VCaP (cell line): ENCODE results near the gene SPATA17.

Source experiments
- H3K27ac ChIP-seq: fragments of 450-650 bp; 2 replicates; pipeline ENCODE4 v1.5.1; 2017
- TF ChIP-seq, protein P1 (sequence below): fragments of 450-650 bp; conservative IDR thresholded peaks from 2 replicates; pipeline ENCODE4 v1.5.1; 2017; ENCODE audit warnings: mild to moderate bottlenecking, moderate library complexity

SPATA17 gene

DNA sequence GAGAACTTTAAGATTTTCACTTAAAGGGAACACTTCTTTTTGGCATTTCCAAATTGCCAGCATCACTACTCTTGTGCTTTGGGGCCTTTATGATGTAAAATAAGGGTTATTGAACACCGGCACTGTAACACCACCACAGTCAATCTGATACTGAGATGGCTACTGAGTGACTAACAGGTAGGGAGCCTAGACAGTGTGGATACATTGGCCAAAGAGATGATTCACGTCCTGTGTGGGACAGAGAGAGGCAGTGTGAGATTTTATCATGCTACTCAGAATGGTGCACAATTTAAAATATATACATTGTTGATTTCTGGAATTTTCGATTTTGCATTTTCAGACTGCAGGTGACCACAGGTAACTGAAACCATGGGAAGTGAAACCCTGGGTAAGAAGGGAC is 261.6 kb downstream of the SPATA17 start:
- TF ChIP-seq, protein P1, sequence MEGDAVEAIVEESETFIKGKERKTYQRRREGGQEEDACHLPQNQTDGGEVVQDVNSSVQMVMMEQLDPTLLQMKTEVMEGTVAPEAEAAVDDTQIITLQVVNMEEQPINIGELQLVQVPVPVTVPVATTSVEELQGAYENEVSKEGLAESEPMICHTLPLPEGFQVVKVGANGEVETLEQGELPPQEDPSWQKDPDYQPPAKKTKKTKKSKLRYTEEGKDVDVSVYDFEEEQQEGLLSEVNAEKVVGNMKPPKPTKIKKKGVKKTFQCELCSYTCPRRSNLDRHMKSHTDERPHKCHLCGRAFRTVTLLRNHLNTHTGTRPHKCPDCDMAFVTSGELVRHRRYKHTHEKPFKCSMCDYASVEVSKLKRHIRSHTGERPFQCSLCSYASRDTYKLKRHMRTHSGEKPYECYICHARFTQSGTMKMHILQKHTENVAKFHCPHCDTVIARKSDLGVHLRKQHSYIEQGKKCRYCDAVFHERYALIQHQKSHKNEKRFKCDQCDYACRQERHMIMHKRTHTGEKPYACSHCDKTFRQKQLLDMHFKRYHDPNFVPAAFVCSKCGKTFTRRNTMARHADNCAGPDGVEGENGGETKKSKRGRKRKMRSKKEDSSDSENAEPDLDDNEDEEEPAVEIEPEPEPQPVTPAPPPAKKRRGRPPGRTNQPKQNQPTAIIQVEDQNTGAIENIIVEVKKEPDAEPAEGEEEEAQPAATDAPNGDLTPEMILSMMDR, result no peak
- H3K27ac ChIP-seq, result no peak overlapping the region

DNA sequence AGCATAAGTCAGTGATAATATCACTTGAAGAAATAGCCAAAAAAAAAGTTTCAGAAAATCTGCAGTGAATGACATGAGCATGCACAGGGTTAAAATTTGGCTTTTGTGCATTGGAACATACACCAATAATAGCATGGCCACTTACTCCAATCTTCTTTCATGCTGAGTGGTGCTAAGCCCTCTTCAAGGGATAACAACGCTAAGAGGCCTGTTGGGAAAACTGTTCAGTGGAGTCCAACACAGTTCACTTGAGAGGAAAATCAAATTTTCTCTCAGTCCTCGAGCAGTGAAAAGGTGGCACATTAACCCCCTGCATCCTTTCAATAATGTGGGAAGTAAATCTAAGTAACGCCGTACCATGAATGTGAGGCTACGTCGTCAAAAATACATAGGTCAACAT is 264.7 kb downstream of the SPATA17 start:
- TF ChIP-seq, protein P1, result no peak
- no peak overlapping the region for H3K27ac ChIP-seq

DNA sequence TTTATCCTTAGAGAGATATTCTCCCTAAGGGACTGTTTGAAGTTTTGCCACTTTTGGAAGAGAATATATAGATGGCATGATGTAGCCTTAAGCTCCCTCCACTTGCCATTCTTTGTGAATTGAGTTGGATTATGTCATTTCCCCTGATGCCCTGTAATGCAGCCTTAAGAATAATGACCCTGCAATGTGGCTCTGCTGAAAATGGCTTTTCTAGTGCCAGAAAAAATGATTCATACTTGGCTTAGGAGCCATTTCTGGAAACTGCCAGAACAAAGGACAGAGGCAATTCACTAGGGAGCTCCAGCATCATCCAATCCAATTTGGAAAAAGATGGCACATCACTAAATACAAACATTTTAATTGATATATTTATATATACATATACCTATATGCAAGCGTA is 265.3 kb downstream of the SPATA17 start:
- H3K27ac ChIP-seq, result no peak overlapping the region
- TF ChIP-seq, protein P1, result no peak

DNA sequence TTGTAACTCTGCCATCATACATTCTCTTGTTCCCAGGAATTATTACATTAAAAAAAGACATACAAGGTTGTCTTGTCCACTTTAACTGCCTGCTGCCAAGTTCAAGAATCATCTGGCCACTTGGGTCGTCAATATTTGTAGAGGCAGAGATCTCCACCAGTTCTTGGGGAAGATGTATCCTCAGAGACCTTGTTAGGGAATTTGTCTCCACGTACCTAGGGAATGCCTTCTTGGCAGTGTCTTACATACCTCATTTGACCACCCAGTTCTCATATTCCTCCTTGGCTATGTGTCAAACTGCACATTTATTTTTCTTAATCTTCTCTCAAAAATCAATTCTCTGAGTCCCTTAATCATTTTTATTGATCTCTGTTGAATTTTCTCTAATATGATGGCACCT is 266.0 kb downstream of the SPATA17 start:
- TF ChIP-seq, protein P1, result no peak
- no peak overlapping the region for H3K27ac ChIP-seq

DNA sequence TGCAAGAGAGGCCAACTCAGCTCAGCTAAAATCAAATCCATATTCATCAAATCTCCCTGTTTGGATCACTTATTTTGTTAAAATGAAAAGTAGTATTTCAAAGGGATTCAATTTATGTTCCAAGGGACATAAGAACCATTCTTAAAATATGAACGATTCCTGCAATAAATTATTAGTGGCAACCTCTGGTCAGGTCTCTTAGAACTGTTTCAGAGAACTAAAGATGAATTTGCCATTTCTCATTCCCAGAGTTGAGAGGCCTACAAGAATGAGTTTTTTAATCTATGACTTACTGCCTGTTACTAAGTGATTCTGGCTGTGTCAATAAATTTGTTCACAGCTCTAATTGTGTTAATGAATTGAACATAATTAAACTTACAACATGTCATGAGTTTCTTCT is 268.5 kb downstream of the SPATA17 start:
- H3K27ac ChIP-seq, result no peak overlapping the region
- TF ChIP-seq, protein P1, result no peak

DNA sequence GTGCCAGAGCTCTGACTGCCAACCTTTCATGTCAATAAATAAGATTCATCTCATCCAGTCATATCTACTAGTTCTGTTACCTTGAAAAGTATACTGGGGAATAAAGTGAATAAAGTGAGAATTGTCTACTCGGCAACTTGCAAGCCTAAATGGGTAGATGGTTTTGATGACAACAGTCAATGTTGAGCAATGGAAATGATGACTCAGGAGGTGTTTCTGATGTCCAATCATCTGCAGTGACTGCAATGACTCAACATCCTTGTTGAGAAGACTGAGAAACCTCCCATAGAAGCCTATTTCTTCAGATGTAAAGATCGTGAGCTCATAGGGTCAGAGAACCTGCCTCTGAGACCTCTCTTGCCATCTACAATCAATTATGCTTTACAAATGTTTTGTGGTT is 276.4 kb downstream of the SPATA17 start:
- TF ChIP-seq, protein P1, result no peak
- no peak overlapping the region for H3K27ac ChIP-seq

DNA sequence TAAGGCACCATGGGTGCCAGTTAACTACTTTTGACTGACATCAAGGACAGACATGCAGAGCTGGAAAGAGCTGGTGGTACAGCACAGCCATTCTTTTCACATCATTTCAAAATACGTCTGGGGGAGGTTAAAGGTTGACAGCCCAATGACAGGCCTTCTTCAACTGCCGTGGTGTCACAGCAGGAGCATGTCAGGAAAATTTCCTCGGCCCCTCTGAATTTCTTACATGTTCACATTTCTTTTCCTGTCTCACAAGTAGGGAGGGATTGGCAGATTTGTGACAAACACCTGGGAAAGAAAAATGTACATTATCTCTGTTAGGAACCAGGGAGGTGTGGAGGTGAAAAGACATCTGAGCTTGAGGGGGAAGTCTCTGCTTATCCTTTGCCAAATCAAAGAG is 279.1 kb downstream of the SPATA17 start:
- TF ChIP-seq, protein P1, result no peak
- H3K27ac ChIP-seq, result no peak overlapping the region
